Activated naive CD4-positive, alpha-beta T cell treated with anti-CD3 and anti-CD28 coated beads for 36 hours (primary cell): ENCODE measurements around the gene ZMYM3. TPM values are rescaled to one million over a fixed set of nuclear protein-coding genes. Genes with fewer than 3 reads are reported as not detected.

ENCODE experiments used
- CTCF ChIA-PET: fragments of 350-600 bp; sonication (Branson Sonifier 250); formaldehyde crosslinking; loops from one replicate; lab custom pipeline; 2021; ENCODE audit warnings: antibody characterized with exemption; lab: Charles Lee
- DNase-seq: peaks from one replicate; pipeline ENCODE4 v3.0.0-alpha.2; 2020
- H3K27ac Mint-ChIP-seq: one replicate; pipeline ENCODE4 v1.8.0; 2021; ENCODE audit warnings: mild to moderate bottlenecking, mixed read lengths
- H3K27me3 Mint-ChIP-seq: one replicate; pipeline ENCODE4 v1.8.0; 2021; ENCODE audit warnings: low read depth, mixed read lengths
- H3K36me3 Mint-ChIP-seq: one replicate; pipeline ENCODE4 v1.8.0; 2021; ENCODE audit warnings: low read depth, mixed read lengths
- H3K4me1 Mint-ChIP-seq: one replicate; pipeline ENCODE4 v1.8.0; 2021; ENCODE audit warnings: low read depth, mixed read lengths
- H3K4me3 Mint-ChIP-seq: one replicate; pipeline ENCODE4 v1.8.0; 2021; ENCODE audit warnings: mild to moderate bottlenecking, moderate library complexity, mixed read lengths
- H3K9me3 Mint-ChIP-seq: one replicate; pipeline ENCODE4 v1.8.0; 2021; ENCODE audit warnings: mixed read lengths
- intact Hi-C: fragments of 100-400 bp; cut with micrococcal nuclease; formaldehyde crosslinking; loops from one replicate; pipeline ENCODE4 v1.15.1; 2023
- total RNA-seq, 2 experiments: library from RNA; stranded (reverse); gene quantifications; one replicate each; pipeline ENCODE4 v1.2.3, GENCODE V29; 2021

ZMYM3 gene
- total RNA-seq, 2 experiments from 2014 or later, result 7.7 to 8.2 TPM

DNA sequence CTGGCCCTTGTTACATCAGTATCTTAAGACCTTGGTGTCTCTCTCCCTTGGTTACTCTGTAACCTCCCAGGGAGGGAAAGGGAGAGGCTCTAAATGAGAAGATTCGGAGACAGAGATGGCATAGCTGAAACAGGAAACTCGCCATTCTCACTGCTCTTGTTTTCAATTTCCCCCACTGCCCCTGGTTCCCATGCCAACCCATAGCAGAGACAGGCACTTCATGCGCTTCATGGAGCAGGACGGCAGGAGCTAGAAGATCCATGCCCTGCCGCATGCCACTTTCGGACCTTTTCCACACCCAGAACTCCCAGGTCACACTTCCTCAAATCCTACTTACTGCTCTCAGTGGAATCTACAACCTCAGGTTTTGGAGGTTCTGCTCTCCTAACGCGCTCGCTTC is 3.1 kb downstream of the ZMYM3 start:
- Mint-ChIP-seq H3K36me3 (peaks cover 2% of the 10 kb centered on the region), H3K27me3 (no peaks in the 10 kb centered on the region), H3K9me3 (no peaks in the 10 kb centered on the region), H3K27ac (no peak overlapping the region), H3K4me1 (peaks cover 28% of the 10 kb centered on the region), H3K4me3 (no peak overlapping the region)
- intact Hi-C loops, result loop anchor here (5.0 kb wide), 1 partner anchor 184 kb away; the partner anchor contains the start of gene SNX12
- DNase-seq, result no peak
- CTCF ChIA-PET, result no interaction called here

DNA sequence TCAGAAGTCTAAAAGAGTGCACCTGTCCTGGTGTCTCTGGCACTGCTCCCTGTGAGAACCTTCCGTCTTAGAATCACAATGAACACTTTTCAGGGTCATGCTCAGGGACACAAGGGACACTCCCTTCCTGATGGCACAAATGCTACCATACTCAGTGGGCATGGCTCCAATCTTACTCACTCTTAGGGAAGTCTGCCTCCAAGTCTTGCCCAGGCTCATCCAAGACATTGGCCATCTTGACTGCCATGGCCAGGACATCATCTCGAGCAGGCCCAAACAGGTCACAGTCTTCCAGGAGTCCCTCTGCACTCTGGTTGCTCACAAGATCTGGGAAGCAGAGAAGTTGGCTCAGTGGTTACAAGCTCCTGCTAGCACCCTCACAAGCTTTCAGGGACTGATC is 8.8 kb downstream of the ZMYM3 start:
- no peak for DNase-seq
- H3K27ac Mint-ChIP-seq, result no peak overlapping the region
- H3K4me3 Mint-ChIP-seq, result no peak overlapping the region
- no peaks in the 10 kb centered on the region for H3K9me3 Mint-ChIP-seq
- H3K4me1 Mint-ChIP-seq, result no peaks in the 10 kb centered on the region
- peaks cover 20% of the 10 kb centered on the region for H3K36me3 Mint-ChIP-seq
- intact Hi-C loops, result no loop called here
- CTCF ChIA-PET, result no interaction called here
- H3K27me3 Mint-ChIP-seq, result no peaks in the 10 kb centered on the region

- H3K4me1 Mint-ChIP-seq, result no peaks in the 10 kb centered on the region
- CTCF ChIA-PET, result no interaction called here
- intact Hi-C loops, result no loop called here
- peaks cover 24% of the 10 kb centered on the region for H3K36me3 Mint-ChIP-seq
- no peaks in the 10 kb centered on the region for H3K27me3 Mint-ChIP-seq
- DNase-seq, result no peak
- H3K4me3 Mint-ChIP-seq, result no peak overlapping the region
- H3K27ac Mint-ChIP-seq, result no peak overlapping the region
- H3K9me3 Mint-ChIP-seq, result no peaks in the 10 kb centered on the region
Measured at GRCh38 chrX:71244359-71245128, 9.4 kb downstream of the ZMYM3 start.

GRCh38 chrX:71241301-71241700 is 12.6 kb downstream of the ZMYM3 start:
- Mint-ChIP-seq H3K4me3 (no peak overlapping the region), H3K9me3 (no peaks in the 10 kb centered on the region), H3K27ac (no peak overlapping the region), H3K27me3 (no peaks in the 10 kb centered on the region), H3K4me1 (no peaks in the 10 kb centered on the region), H3K36me3 (peaks cover 21% of the 10 kb centered on the region)
- no peak for DNase-seq
- CTCF ChIA-PET, result no interaction called here
- intact Hi-C loops, result no loop called here

- Mint-ChIP-seq H3K27ac (no peak overlapping the region), H3K36me3 (peaks cover 16% of the 10 kb centered on the region), H3K4me1 (no peaks in the 10 kb centered on the region), H3K9me3 (no peaks in the 10 kb centered on the region), H3K27me3 (no peaks in the 10 kb centered on the region), H3K4me3 (no peak overlapping the region)
- intact Hi-C loops, result no loop called here
- CTCF ChIA-PET, result no interaction called here
- no peak for DNase-seq
Measured at GRCh38 chrX:71239781-71240180, 14.2 kb downstream of the ZMYM3 start.

GRCh38 chrX:71236836-71237235 is 17.1 kb downstream of the ZMYM3 start:
- CTCF ChIA-PET, result no interaction called here
- H3K27ac Mint-ChIP-seq, result no peak overlapping the region
- H3K4me1 Mint-ChIP-seq, result no peaks in the 10 kb centered on the region

DNA sequence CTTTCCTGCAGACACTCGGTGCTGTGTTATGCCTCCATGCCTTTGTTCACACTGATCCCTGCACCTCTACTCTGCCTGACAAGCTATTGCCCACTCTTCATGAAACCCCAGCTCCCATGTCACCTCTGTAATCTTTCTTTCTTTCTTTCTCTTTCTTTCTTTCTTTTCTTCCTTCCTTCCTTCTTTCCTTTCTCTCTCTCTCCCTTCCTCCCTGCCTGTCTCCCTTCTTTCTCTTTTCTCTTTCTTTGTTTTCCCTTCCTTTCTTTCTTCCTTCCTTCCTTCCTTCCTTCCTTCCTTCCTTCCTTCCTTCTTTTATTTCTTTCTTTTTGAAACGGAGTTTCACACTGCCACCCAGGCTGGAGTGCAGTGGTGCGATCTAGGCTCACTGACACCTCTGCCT is 18.5 kb downstream of the ZMYM3 start:
- CTCF ChIA-PET, result no interaction called here
- DNase-seq, result no peak
- H3K36me3 Mint-ChIP-seq, result peaks cover 7% of the 10 kb centered on the region
- H3K4me3 Mint-ChIP-seq, result no peak overlapping the region
- no peaks in the 10 kb centered on the region for H3K4me1 Mint-ChIP-seq
- H3K27me3 Mint-ChIP-seq, result no peaks in the 10 kb centered on the region
- H3K9me3 Mint-ChIP-seq, result no peaks in the 10 kb centered on the region
- H3K27ac Mint-ChIP-seq, result no peak overlapping the region
- intact Hi-C loops, result no loop called here

More at GRCh38 chrX:71236836-71237235, 17.1 kb downstream of the ZMYM3 start:
- intact Hi-C loops, result no loop called here
- Mint-ChIP-seq H3K4me3 (no peak overlapping the region), H3K36me3 (peaks cover 10% of the 10 kb centered on the region), H3K27me3 (no peaks in the 10 kb centered on the region), H3K9me3 (no peaks in the 10 kb centered on the region)
- DNase-seq, result no peak

- no peak overlapping the region for H3K4me3 Mint-ChIP-seq
- no peaks in the 10 kb centered on the region for H3K9me3 Mint-ChIP-seq
- DNase-seq, result no peak
- no peaks in the 10 kb centered on the region for H3K36me3 Mint-ChIP-seq
- intact Hi-C loops, result no loop called here
- no peak overlapping the region for H3K27ac Mint-ChIP-seq
- CTCF ChIA-PET, result no interaction called here
- no peaks in the 10 kb centered on the region for H3K4me1 Mint-ChIP-seq
- H3K27me3 Mint-ChIP-seq, result no peaks in the 10 kb centered on the region
Measured at GRCh38 chrX:71228063-71228642, 25.8 kb downstream of the ZMYM3 start.

DNA sequence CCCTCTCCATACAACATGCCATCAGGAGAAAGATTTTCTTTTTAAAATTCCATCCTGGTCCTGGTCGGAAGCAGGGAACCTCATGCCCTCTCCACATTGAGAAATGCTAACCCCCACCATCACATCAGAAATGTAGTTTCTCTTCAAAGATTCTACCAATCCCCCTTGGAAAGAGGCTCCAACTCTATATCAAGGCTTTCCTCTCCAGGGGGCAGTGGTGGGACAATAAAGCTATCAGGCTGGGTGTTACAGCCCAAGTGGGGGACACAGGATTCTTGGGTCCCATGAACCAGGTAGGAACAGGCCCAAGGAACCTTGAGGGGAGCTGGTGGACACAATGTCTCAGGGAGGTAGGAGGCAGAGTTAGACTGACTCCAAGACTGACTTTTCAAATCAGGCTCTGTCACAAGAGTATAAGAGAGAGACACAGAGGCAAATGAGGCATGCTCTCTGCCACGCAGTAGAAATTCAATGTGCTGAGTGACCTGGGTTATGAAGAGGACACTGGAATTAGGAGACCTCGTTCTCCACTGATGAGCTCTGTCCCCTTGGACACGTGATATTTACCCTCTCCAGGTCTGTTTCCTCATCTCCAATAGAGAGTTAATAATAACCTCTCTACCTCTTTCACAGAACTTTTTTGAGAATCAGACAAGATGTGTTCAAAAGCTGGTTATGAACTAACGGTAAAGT is 26.4 kb downstream of the ZMYM3 start:
- no peaks in the 10 kb centered on the region for H3K36me3 Mint-ChIP-seq
- CTCF ChIA-PET, result no interaction called here
- no peak overlapping the region for H3K27ac Mint-ChIP-seq
- H3K4me3 Mint-ChIP-seq, result no peak overlapping the region
- H3K4me1 Mint-ChIP-seq, result no peaks in the 10 kb centered on the region
- no peaks in the 10 kb centered on the region for H3K9me3 Mint-ChIP-seq
- no peaks in the 10 kb centered on the region for H3K27me3 Mint-ChIP-seq
- intact Hi-C loops, result no loop called here
- peak; percentile 6 for DNase-seq

GRCh38 chrX:71225676-71226075 is 28.3 kb downstream of the ZMYM3 start:
- Mint-ChIP-seq H3K4me3 (no peak overlapping the region), H3K36me3 (no peaks in the 10 kb centered on the region), H3K4me1 (no peaks in the 10 kb centered on the region), H3K27me3 (no peaks in the 10 kb centered on the region), H3K27ac (no peak overlapping the region), H3K9me3 (no peaks in the 10 kb centered on the region)
- DNase-seq, result no peak
- intact Hi-C loops, result no loop called here
- CTCF ChIA-PET, result no interaction called here

- no peak for DNase-seq
- H3K27ac Mint-ChIP-seq, result no peak overlapping the region
- H3K27me3 Mint-ChIP-seq, result no peaks in the 10 kb centered on the region
- no peaks in the 10 kb centered on the region for H3K9me3 Mint-ChIP-seq
- H3K4me3 Mint-ChIP-seq, result no peak overlapping the region
- CTCF ChIA-PET, result no interaction called here
- H3K36me3 Mint-ChIP-seq, result no peaks in the 10 kb centered on the region
- intact Hi-C loops, result no loop called here
- no peaks in the 10 kb centered on the region for H3K4me1 Mint-ChIP-seq
Measured at GRCh38 chrX:71225009-71225408, 28.9 kb downstream of the ZMYM3 start.

- H3K4me1 Mint-ChIP-seq, result no peaks in the 10 kb centered on the region
- H3K36me3 Mint-ChIP-seq, result no peaks in the 10 kb centered on the region
- H3K9me3 Mint-ChIP-seq, result no peaks in the 10 kb centered on the region
- DNase-seq, result no peak
- no peak overlapping the region for H3K27ac Mint-ChIP-seq
- no peak overlapping the region for H3K4me3 Mint-ChIP-seq
- H3K27me3 Mint-ChIP-seq, result no peaks in the 10 kb centered on the region
- intact Hi-C loops, result no loop called here
- CTCF ChIA-PET, result no interaction called here
Measured at GRCh38 chrX:71224098-71224708, 29.7 kb downstream of the ZMYM3 start.
